Measurements from ENCODE around the gene TMEM198. TPM values are rescaled to one million over a fixed set of nuclear protein-coding genes. Genes with fewer than 3 reads are reported as not detected.

Gene TMEM198
- total and polyA plus RNA-seq, 2 of the 4 experiments (the other 2 are of a cell fraction) = 0.18 to 2.2 TPM

- Histone ChIP-seq H3K4me2 (ENCODE audit: low read depth, low read length) (no peak overlapping the region), H3K18ac (ENCODE audit: low read depth, low read length) (no peak overlapping the region), H3K4ac (ENCODE audit: low read depth, low read length) (no peak overlapping the region), H2BK15ac (ENCODE audit: low read depth, low read length) (no peak overlapping the region), H3K79me1 (ENCODE audit: low read depth in 1 of 2, low read length in 2 of 2) (no peaks in the 10 kb centered on the region; a peak in 1 of 4 replicates), H4K20me1 (ENCODE audit: insufficient read depth, low read length) (no peaks in the 10 kb centered on the region), H3K4me3 (ENCODE audit: insufficient read depth, low read depth, low read length) (no peak overlapping the region), H2BK120ac (ENCODE audit: low read depth, low read length) (no peak overlapping the region), H3K56ac (ENCODE audit: extremely low read depth, insufficient read depth, low read length) (no peak overlapping the region), H2AK5ac (ENCODE audit: low read depth, low read length) (no peak overlapping the region), H3K27ac (ENCODE audit: insufficient read depth, low read length) (no peak overlapping the region), H3K36me3 (ENCODE audit: control insufficient read depth, insufficient read depth, low read length) (peaks cover 38% of the 10 kb centered on the region), H3K23ac (ENCODE audit: low read depth, low read length) (no peak overlapping the region), H3K14ac (replicated peaks; ENCODE audit: low read depth, low read length) (no peak overlapping the region), H2AFZ (replicated peaks; ENCODE audit: low read length, poor library complexity) (no peak overlapping the region), H3K9me3 (ENCODE audit: control insufficient read depth, insufficient read depth, low read length) (no peaks in the 10 kb centered on the region), H2BK5ac (ENCODE audit: low read depth, low read length, poor library complexity, severe bottlenecking) (no peak overlapping the region), H2AK9ac (replicated peaks; ENCODE audit: low read depth, low read length, poor library complexity) (no peak overlapping the region), H2BK20ac (ENCODE audit: low read depth, low read length) (no peak overlapping the region), H4K5ac (ENCODE audit: low read depth, low read length) (no peak overlapping the region), H3K9me1 (ENCODE audit: insufficient read depth, low read length) (no peaks in the 10 kb centered on the region), H4K91ac (ENCODE audit: insufficient read depth, low read depth, low read length) (no peak overlapping the region), H3K27me3 (ENCODE audit: control insufficient read depth, insufficient read depth, low read length) (peaks cover 24% of the 10 kb centered on the region), H3K4me1 (ENCODE audit: control insufficient read depth, insufficient read depth, low read length) (0 out of 2 replicates have a peak, but pooled peaks cover 4% of the 10 kb centered on the region), H4K8ac (ENCODE audit: low read depth in 2 of 2, low read length in 2 of 2) (no peak overlapping the region), H3K9ac (ENCODE audit: low read depth, low read length) (no peak overlapping the region)
- no TSS peak for BruUV-seq (replicated peaks)
- ATAC-seq (ENCODE audit: low read depth) = no peak
- dilution Hi-C loops (cut with HindIII; ENCODE audit: low sequenced_read_pairs, unreplicated experiment) (no loop called here), in situ Hi-C loops (cut with MboI; ENCODE audit: low sequenced_read_pairs) (no loop called here), intact Hi-C loops (cut with micrococcal nuclease) (no loop called here)
- TF ChIP-seq RFX5 (IDR thresholded peaks at IDR 0.05; ENCODE audit: low read depth, low read length) (no peak), MXI1 (IDR thresholded peaks at IDR 0.05; ENCODE audit: borderline replicate concordance, low read depth, low read length) (no peak), SMC3 (IDR thresholded peaks at IDR 0.05; ENCODE audit: low read depth, low read length) (no peak), POLR2A (IDR thresholded peaks at IDR 0.05; ENCODE audit: low read depth, low read length) (no peak), BHLHE40 (IDR thresholded peaks at IDR 0.05; ENCODE audit: low read depth, low read length) (no peak), CTCF (conservative IDR thresholded peaks at IDR 0.05; ENCODE audit: low read depth, low read length) (no peak), CEBPB (IDR thresholded peaks at IDR 0.05; ENCODE audit: low read depth, low read length) (no peak), MAFK (IDR thresholded peaks at IDR 0.05; ENCODE audit: low read depth, low read length) (no peak), CHD1 (IDR thresholded peaks at IDR 0.05; ENCODE audit: low read depth, low read length) (no peak), RCOR1 (IDR thresholded peaks at IDR 0.05; ENCODE audit: insufficient replicate concordance, low read length) (no peak), USF2 (IDR thresholded peaks at IDR 0.05; ENCODE audit: low read depth, low read length) (no peak), FOS (IDR thresholded peaks at IDR 0.05; ENCODE audit: low read depth, low read length) (no peak)
- ChIA-PET POLR2A (ENCODE audit: unreplicated experiment) (interaction anchor here (0.8 kb wide), 1 partner anchor 9 kb away, joined by 3 read pairs; the partner anchor contains the start of gene GMPPA), CTCF (interaction anchor here (0.6 to 1.4 kb wide), 2 partner anchors 13 to 135 kb away, joined by 3 to 5 read pairs; no protein-coding TSS in a partner anchor)
- WGBS, 2 experiments (ENCODE audit: extremely low coverage in 2 of 2, insufficient read length in 1 of 2) = 86% methylated on average over 1 of the region's 8 CpGs; no CpG with 5 or more reads in 1 of the 2 experiments
- DNase-seq = no peak
Measured at GRCh38 chr2:219507581-219508443, 36.0 kb upstream of the TMEM198 start.

Measured in IMR-90 (cell line).